HL-60 (cell line): ENCODE results near the gene NCS1.

ENCODE experiments used
- DNase-seq, 2 experiments: peaks; one replicate each; pipeline ENCODE4 v3.0.0-alpha.2; 2010 to 2020; ENCODE audit warnings: low read depth in 1 of 2, low spot score in 1 of 2
- H3K27ac ChIP-seq: fragments of 250-450 bp; sonication (Bioruptor Pico); replicated peaks from 2 replicates; pipeline ENCODE4 v1.5.1; 2020; ENCODE audit warnings: mild to moderate bottlenecking, moderate library complexity
- H3K27me3 ChIP-seq: fragments of 250-450 bp; sonication (Bioruptor Pico); 2 replicates; pipeline ENCODE4 v1.5.1; 2021; ENCODE audit warnings: mild to moderate bottlenecking, moderate library complexity; ENCODE audit not compliant: insufficient read depth, poor library complexity, severe bottlenecking
- H3K4me3 ChIP-seq: replicated peaks from 2 replicates; pipeline ENCODE4 v1.5.1; 2011; ENCODE audit warnings: mild to moderate bottlenecking, control low read depth, low read length; ENCODE audit not compliant: insufficient read depth
- GABPA ChIP-seq: IDR thresholded peaks from 2 replicates; pipeline ENCODE4 v1.6.1; 2012; ENCODE audit warnings: low read depth
- POLR2AphosphoS5 ChIP-seq: IDR thresholded peaks from 2 replicates; pipeline ENCODE4 v1.6.1; 2012; ENCODE audit warnings: low read depth
- SPI1 ChIP-seq: IDR thresholded peaks from 2 replicates; pipeline ENCODE4 v1.6.1; 2012; ENCODE audit warnings: low read depth, mild to moderate bottlenecking, borderline replicate concordance
- TF ChIP-seq, protein P1 (sequence below): IDR thresholded peaks from 2 replicates; pipeline ENCODE4 v1.6.1; 2012; ENCODE audit warnings: low read depth; ENCODE audit not compliant: insufficient replicate concordance
- TF ChIP-seq, protein P2 (sequence below): IDR thresholded peaks from one replicate; pipeline ENCODE4 v1.5.1; 2011; ENCODE audit warnings: low read length, control low read depth, inconsistent platforms; ENCODE audit not compliant: insufficient read depth

The NCS1 gene

DNA sequence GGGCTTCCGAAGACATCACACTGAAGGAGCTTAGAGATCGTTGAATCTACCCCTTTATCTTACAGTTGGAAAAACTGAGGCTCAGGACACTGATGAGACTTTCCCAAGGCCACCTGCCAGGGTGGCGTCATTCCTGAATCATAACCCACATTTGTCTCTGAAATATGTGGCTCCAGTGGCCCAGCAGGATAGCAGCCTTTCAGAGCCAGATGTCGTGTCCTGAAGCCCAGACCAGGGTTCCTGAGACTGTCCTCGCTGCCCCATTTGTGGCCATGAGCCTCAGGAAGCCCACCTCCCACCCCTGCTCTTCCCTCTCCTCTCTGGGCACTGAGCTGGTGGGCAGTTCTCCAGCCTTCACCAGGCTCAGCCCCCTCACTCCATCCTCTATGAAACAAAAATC lies 95.7 kb downstream of the NCS1 start:
- peaks cover 37% of the 10 kb centered on the region for H3K27me3 ChIP-seq
- DNase-seq, result no peak
- H3K4me3 ChIP-seq, result no peak overlapping the region
- no peak overlapping the region for H3K27ac ChIP-seq
- TF ChIP-seq, protein P1, sequence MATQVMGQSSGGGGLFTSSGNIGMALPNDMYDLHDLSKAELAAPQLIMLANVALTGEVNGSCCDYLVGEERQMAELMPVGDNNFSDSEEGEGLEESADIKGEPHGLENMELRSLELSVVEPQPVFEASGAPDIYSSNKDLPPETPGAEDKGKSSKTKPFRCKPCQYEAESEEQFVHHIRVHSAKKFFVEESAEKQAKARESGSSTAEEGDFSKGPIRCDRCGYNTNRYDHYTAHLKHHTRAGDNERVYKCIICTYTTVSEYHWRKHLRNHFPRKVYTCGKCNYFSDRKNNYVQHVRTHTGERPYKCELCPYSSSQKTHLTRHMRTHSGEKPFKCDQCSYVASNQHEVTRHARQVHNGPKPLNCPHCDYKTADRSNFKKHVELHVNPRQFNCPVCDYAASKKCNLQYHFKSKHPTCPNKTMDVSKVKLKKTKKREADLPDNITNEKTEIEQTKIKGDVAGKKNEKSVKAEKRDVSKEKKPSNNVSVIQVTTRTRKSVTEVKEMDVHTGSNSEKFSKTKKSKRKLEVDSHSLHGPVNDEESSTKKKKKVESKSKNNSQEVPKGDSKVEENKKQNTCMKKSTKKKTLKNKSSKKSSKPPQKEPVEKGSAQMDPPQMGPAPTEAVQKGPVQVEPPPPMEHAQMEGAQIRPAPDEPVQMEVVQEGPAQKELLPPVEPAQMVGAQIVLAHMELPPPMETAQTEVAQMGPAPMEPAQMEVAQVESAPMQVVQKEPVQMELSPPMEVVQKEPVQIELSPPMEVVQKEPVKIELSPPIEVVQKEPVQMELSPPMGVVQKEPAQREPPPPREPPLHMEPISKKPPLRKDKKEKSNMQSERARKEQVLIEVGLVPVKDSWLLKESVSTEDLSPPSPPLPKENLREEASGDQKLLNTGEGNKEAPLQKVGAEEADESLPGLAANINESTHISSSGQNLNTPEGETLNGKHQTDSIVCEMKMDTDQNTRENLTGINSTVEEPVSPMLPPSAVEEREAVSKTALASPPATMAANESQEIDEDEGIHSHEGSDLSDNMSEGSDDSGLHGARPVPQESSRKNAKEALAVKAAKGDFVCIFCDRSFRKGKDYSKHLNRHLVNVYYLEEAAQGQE, result no peak
- no peak for TF ChIP-seq SPI1
- TF ChIP-seq, protein P2, sequence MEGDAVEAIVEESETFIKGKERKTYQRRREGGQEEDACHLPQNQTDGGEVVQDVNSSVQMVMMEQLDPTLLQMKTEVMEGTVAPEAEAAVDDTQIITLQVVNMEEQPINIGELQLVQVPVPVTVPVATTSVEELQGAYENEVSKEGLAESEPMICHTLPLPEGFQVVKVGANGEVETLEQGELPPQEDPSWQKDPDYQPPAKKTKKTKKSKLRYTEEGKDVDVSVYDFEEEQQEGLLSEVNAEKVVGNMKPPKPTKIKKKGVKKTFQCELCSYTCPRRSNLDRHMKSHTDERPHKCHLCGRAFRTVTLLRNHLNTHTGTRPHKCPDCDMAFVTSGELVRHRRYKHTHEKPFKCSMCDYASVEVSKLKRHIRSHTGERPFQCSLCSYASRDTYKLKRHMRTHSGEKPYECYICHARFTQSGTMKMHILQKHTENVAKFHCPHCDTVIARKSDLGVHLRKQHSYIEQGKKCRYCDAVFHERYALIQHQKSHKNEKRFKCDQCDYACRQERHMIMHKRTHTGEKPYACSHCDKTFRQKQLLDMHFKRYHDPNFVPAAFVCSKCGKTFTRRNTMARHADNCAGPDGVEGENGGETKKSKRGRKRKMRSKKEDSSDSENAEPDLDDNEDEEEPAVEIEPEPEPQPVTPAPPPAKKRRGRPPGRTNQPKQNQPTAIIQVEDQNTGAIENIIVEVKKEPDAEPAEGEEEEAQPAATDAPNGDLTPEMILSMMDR, result no peak

DNA sequence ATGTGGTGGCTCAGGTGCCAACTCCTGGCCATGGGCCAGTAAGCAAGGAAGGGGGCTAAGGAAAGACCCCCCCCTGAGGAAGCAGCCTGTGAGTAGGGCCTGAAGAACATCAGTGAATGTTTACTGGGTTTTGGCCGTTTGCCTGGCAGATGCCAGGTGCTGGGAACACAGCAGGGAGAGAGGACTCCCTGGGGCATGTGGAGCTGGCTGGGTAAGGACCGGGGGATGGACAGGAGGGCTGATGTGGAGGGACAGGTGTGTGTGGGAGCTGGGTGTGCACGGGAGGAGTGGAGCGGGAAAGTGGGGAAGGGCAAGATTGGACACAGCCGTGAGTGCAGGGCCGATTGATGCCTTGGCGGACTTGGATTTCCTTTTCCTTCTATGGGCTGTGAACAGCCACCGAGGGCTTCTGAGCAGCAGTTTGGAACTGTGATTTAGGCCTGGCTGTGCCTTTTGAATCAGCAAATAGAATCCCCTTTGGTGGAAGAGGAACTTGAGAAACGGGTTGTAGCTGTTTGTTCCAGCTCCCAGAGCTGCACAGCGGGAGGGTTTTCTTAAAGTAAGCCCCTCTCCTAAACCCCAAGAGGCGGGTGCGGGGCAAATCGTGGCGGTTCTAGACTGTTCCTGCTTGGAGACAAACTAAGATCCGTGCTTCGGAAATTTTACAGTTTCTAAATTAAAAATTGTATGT lies 96.5 kb downstream of the NCS1 start:
- no peak for TF ChIP-seq GABPA
- TF ChIP-seq SPI1, result no peak
- no peak for TF ChIP-seq POLR2AphosphoS5
- TF ChIP-seq, protein P1, result no peak
- TF ChIP-seq, protein P2, result no peak
- no peak overlapping the region for H3K4me3 ChIP-seq
- H3K27ac ChIP-seq, result no peak overlapping the region

DNA sequence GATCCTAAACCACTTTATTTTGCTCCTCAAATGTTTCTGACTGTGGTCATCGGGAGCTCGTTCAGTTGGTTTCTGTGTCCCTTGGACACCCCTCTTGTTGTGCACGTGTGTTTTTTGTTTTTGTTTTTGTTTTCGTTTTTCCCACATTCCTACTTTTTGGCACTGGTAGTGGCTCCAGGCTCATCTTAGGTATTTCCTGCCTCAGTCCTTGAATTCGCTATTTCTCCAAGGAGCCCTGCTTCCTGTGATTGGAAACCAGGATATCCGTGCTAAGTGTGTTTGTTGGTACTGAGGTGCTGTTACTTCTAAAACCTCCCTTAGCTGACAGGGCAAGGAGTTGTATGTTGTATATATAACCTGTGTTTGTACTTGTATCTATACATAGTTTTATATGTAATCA lies 99.3 kb downstream of the NCS1 start:
- DNase-seq, result no peak
- Histone ChIP-seq H3K27ac (no peak overlapping the region), H3K27me3 (peaks cover 6% of the 10 kb centered on the region), H3K4me3 (no peak overlapping the region)
- TF ChIP-seq POLR2AphosphoS5, result no peak
- no peak for TF ChIP-seq SPI1
- no peak for TF ChIP-seq GABPA
- TF ChIP-seq, protein P1, result no peak
- TF ChIP-seq, protein P2, result no peak

More for the DNA sequence above, 96.5 kb downstream of the NCS1 start:
- H3K27me3 ChIP-seq, result peaks cover 30% of the 10 kb centered on the region
- DNase-seq, result peak in 1 of 2 experiments; percentile 59
